ENCODE measurements around the gene BCL7C.
A peak's percentile ranks its signal among the peaks of the same experiment; 100 is the strongest.

Gene BCL7C

GRCh38 chr16:30841332-30841731 lies 52.5 kb downstream of the BCL7C start:
- TF ChIP-seq CTCF (conservative IDR thresholded peaks at IDR 0.05), result no peak
- no peak for TF ChIP-seq ZFX (IDR thresholded peaks at IDR 0.05)
- H3K27ac ChIP-seq, result no peak overlapping the region

- TF ChIP-seq ZFX (IDR thresholded peaks at IDR 0.05) (no peak), CTCF (conservative IDR thresholded peaks at IDR 0.05) (no peak)
- no peak overlapping the region for H3K27ac ChIP-seq
These were observed 53.3 kb downstream of the BCL7C start for GRCh38 chr16:30840611-30841010.

GRCh38 chr16:30839523-30840227 lies 54.2 kb downstream of the BCL7C start:
- TF ChIP-seq CTCF (conservative IDR thresholded peaks at IDR 0.05) (no peak), ZFX (IDR thresholded peaks at IDR 0.05) (no peak)
- H3K27ac ChIP-seq, result no peak overlapping the region

GRCh38 chr16:30838876-30839471 lies 54.9 kb downstream of the BCL7C start:
- H3K27ac ChIP-seq, result no peak overlapping the region
- TF ChIP-seq ZFX (IDR thresholded peaks at IDR 0.05), result no peak
- no peak; the same call in 1 of the 2 replicates for TF ChIP-seq CTCF (conservative IDR thresholded peaks at IDR 0.05)

- peak overlapping the region; percentile 19; the same call in 1 of the 2 replicates for H3K27ac ChIP-seq
- no peak for TF ChIP-seq CTCF (conservative IDR thresholded peaks at IDR 0.05)
- no peak for TF ChIP-seq ZFX (IDR thresholded peaks at IDR 0.05)
These were observed 56.0 kb downstream of the BCL7C start for GRCh38 chr16:30837904-30838303.

All from C4-2B (cell line).